G401 (cell line): Measurements from ENCODE around the gene ATP5PD. TPM values are rescaled to one million over a fixed set of nuclear protein-coding genes. Genes with fewer than 3 reads are reported as not detected.
"Not testable (repeated sequence)": the region's sequence is repeated elsewhere in the genome, so short reads cannot be mapped to it uniquely, and the experiment has no call there.

ENCODE experiments used
- DNase-seq: peaks from one replicate; pipeline ENCODE4 v3.0.0-alpha.2; 2015; ENCODE audit warnings: low spot score
- in situ Hi-C: cut with HindIII; loops from 2 replicates; pipeline ENCODE4 v1.10.0; 2016; ENCODE audit warnings: low sequenced_read_pairs, mixed read lengths
- total RNA-seq: library from RNA; depleted of rRNA; stranded (reverse); fragments of >200 nt; shearing (Covaris generic); gene quantifications from 2 replicates; pipeline ENCODE4 v1.2.3, GENCODE V29; 2014

Gene ATP5PD
- total RNA-seq, 1 experiment from 2014 or later, result 238 TPM

GRCh38 chr17:75078284-75079022 lies 31.7 kb upstream of the ATP5PD start:
- DNase-seq, result no peak

GRCh38 chr17:75077496-75078283 lies 30.9 kb upstream of the ATP5PD start:
- peak; percentile 76 for DNase-seq
- in situ Hi-C loops, result no loop called here

More at GRCh38 chr17:75078284-75079022, 31.7 kb upstream of the ATP5PD start:
- in situ Hi-C loops, result no loop called here

GRCh38 chr17:75077072-75077495 lies 30.3 kb upstream of the ATP5PD start:
- in situ Hi-C loops, result no loop called here
- no peak for DNase-seq

- DNase-seq, result no peak
- in situ Hi-C loops, result no loop called here
Measured at GRCh38 chr17:75075597-75076336, 29.0 kb upstream of the ATP5PD start.

- in situ Hi-C loops, result no loop called here
- no peak for DNase-seq
Measured at GRCh38 chr17:75074532-75074931, 27.8 kb upstream of the ATP5PD start.

GRCh38 chr17:75073618-75074047 lies 26.9 kb upstream of the ATP5PD start:
- no peak for DNase-seq
- in situ Hi-C loops, result no loop called here

- in situ Hi-C loops, DNase-seq: not testable (repeated sequence)
Measured at GRCh38 chr17:75072909-75073308, 26.1 kb upstream of the ATP5PD start.

GRCh38 chr17:75071478-75072271 lies 24.9 kb upstream of the ATP5PD start:
- DNase-seq, in situ Hi-C loops: not testable (repeated sequence)

GRCh38 chr17:75069783-75070182 lies 23.0 kb upstream of the ATP5PD start:
- DNase-seq, result peak; percentile 54
- in situ Hi-C loops, result no loop called here

GRCh38 chr17:75068750-75069149 lies 22.0 kb upstream of the ATP5PD start:
- no peak for DNase-seq
- in situ Hi-C loops, result no loop called here

GRCh38 chr17:75067856-75068255 lies 21.1 kb upstream of the ATP5PD start:
- in situ Hi-C loops, result no loop called here
- no peak for DNase-seq

GRCh38 chr17:75065562-75066151 lies 18.9 kb upstream of the ATP5PD start:
- in situ Hi-C loops, result no loop called here

GRCh38 chr17:75064867-75065561 lies 18.2 kb upstream of the ATP5PD start:
- in situ Hi-C loops, result no loop called here
- DNase-seq, result no peak

More at GRCh38 chr17:75065562-75066151, 18.9 kb upstream of the ATP5PD start:
- no peak for DNase-seq

- no peak for DNase-seq
- in situ Hi-C loops, result no loop called here
Measured at GRCh38 chr17:75064460-75064859, 17.7 kb upstream of the ATP5PD start.

GRCh38 chr17:75064040-75064439 lies 17.3 kb upstream of the ATP5PD start:
- no peak for DNase-seq
- in situ Hi-C loops, result no loop called here

GRCh38 chr17:75063626-75064025 lies 16.9 kb upstream of the ATP5PD start:
- in situ Hi-C loops, result no loop called here
- DNase-seq, result no peak

- DNase-seq, result no peak
- in situ Hi-C loops, result no loop called here
Measured at GRCh38 chr17:75063201-75063600, 16.4 kb upstream of the ATP5PD start.

- DNase-seq, result no peak
- in situ Hi-C loops, result no loop called here
Measured at GRCh38 chr17:75061618-75062017, 14.8 kb upstream of the ATP5PD start.
